K562 (cell line): ENCODE measurements around the gene RAB4B. TPM values are rescaled to one million over a fixed set of nuclear protein-coding genes. Genes with fewer than 3 reads are reported as not detected.

ENCODE experiments used
- GATAD2B ChIP-seq: fragments of 450-650 bp; IDR thresholded peaks from 2 replicates; pipeline ENCODE4 v1.6.1; 2017; ENCODE audit warnings: mild to moderate bottlenecking, borderline replicate concordance
- JUNB ChIP-seq: fragments of 450-650 bp; formaldehyde crosslinking; conservative IDR thresholded peaks from 2 replicates; pipeline ENCODE4 v1.4.0; 2020; ENCODE audit warnings: mild to moderate bottlenecking
- MYC ChIP-seq, 2 experiments: fragments of 250-450 bp in 1 of 2; sonication (Bioruptor Pico) in 1 of 2; IDR thresholded peaks; 2 replicates each; pipeline versions ENCODE4 v1.5.1 to v1.6.1; 2012 to 2021; ENCODE audit warnings: low read depth in 2 of 2, borderline replicate concordance in 1 of 2, improper control_type of control experiment in 1 of 2, low read length in 1 of 2, mild to moderate bottlenecking in 1 of 2, moderate library complexity in 1 of 2
- NCOA2 ChIP-seq, 2 experiments: fragments of 450-650 bp; IDR thresholded peaks; 2 replicates each; pipeline ENCODE4 v1.6.1; 2018; ENCODE audit warnings: mild to moderate bottlenecking in 2 of 2, moderate library complexity in 1 of 2; ENCODE audit not compliant: partially characterized antibody in 2 of 2
- NEUROD1 ChIP-seq: fragments of 150-350 bp; IDR thresholded peaks from 2 replicates; pipeline ENCODE4 v1.6.1; 2014; ENCODE audit warnings: borderline replicate concordance, low read length, low read depth; ENCODE audit not compliant: partially characterized antibody
- PATZ1 ChIP-seq: fragments of 250-450 bp; sonication (Bioruptor Pico); IDR thresholded peaks from 2 replicates; pipeline ENCODE4 v1.5.0; 2020; ENCODE audit warnings: mild to moderate bottlenecking, borderline replicate concordance
- POLR2AphosphoS5 ChIP-seq: IDR thresholded peaks from 2 replicates; pipeline ENCODE4 v1.6.1; 2011; ENCODE audit warnings: mild to moderate bottlenecking, low read depth, low read length, moderate library complexity; ENCODE audit not compliant: control insufficient read depth, insufficient read depth
- TAF9B ChIP-seq: fragments of 450-650 bp; IDR thresholded peaks from 2 replicates; pipeline ENCODE4 v1.6.1; 2018; ENCODE audit warnings: mild to moderate bottlenecking; ENCODE audit not compliant: partially characterized antibody
- ZBTB33 ChIP-seq: sonication (generic); formaldehyde crosslinking; IDR thresholded peaks from 2 replicates; pipeline ENCODE4 v1.8.1; 2023; ENCODE audit warnings: mild to moderate bottlenecking, missing genetic modification reagents
- ZC3H11A ChIP-seq: IDR thresholded peaks from 2 replicates; pipeline ENCODE4 v1.6.1; 2012; ENCODE audit warnings: low read depth, low read length, improper control_type of control experiment
- ZNF407 ChIP-seq: fragments of 450-650 bp; IDR thresholded peaks from 2 replicates; pipeline ENCODE4 v1.6.1; 2016; ENCODE audit warnings: low read depth
- ZNF76 ChIP-seq: fragments of 250-450 bp; sonication (Bioruptor Pico); IDR thresholded peaks from 2 replicates; pipeline ENCODE4 v1.4.0; 2020; ENCODE audit warnings: mild to moderate bottlenecking, moderate library complexity, borderline replicate concordance
- polyA plus RNA-seq, 8 experiments: library from polyadenylated mRNA; depleted of rRNA in 4 of 8; stranded (reverse) in 5 of 8; unstranded in 3 of 8; fragments of >200 nt; fragmentation: Nextera tagmentation in 2 of 8; fragmentation: Illumina TruSeq in 1 of 8; extraction: Ambion mirVana in 2 of 8; extraction: Trizol in 1 of 8; gene quantifications; 2 replicates each; pipeline versions ENCODE4 v1.2.1 to v1.2.3, GENCODE V29; 2011 to 2014; ENCODE audit warnings: inconsistent platforms in 1 of 8, missing spikeins in 1 of 8
- total RNA-seq, 7 experiments: library from RNA; depleted of rRNA in 6 of 7; stranded (reverse); fragments of >200 nt in 6 of 7; fragmentation: Illumina TruSeq in 2 of 7; extraction: Trizol in 2 of 7; gene quantifications; 2 replicates each; pipeline versions ENCODE4 v1.2.1 to v1.2.3, GENCODE V29; 2011 to 2021; ENCODE audit warnings: low replicate concordance in 1 of 7

RAB4B gene
- total and polyA plus RNA-seq, 9 of the 15 experiments (the other 6 are each of a cell fraction or from before 2014, with no cell fraction given) = 0.28 to 20.4 (median 9.0) TPM

GRCh38 chr19:40750874-40751537 lies 27.0 kb upstream of the RAB4B start, which contains the start of gene SNRPA (continued):
- TF ChIP-seq NCOA2 (IDR thresholded peaks at IDR 0.05; ENCODE audit: partially characterized antibody in 2 of 2) = no peak
- TF ChIP-seq GATAD2B = no peak
- peak; percentile 5 for TF ChIP-seq NEUROD1
- no peak for TF ChIP-seq ZBTB33 (CRISPR knock-in tag)
- TF ChIP-seq POLR2AphosphoS5 = peak; percentile 85
- TF ChIP-seq MYC (IDR thresholded peaks at IDR 0.05; ENCODE audit: low read depth, low read length) = peak; percentile 93
- TF ChIP-seq MYC (CRISPR knock-in tag; IDR thresholded peaks at IDR 0.05; ENCODE audit: borderline replicate concordance, low read depth) = peak; percentile 56
- TF ChIP-seq ZNF76 (CRISPR knock-in tag) = no peak
- TF ChIP-seq ZNF407 = no peak
- TF ChIP-seq JUNB (CRISPR knock-in tag) = no peak
- no peak for TF ChIP-seq PATZ1 (CRISPR knock-in tag)
- TF ChIP-seq ZC3H11A = no peak
- TF ChIP-seq TAF9B = peak; percentile 79
